ENCODE results near the gene MOAP1. TPM values are rescaled to one million over a fixed set of nuclear protein-coding genes. Genes with fewer than 3 reads are reported as not detected.

Gene MOAP1
- total and polyA plus RNA-seq, 2 of the 8 experiments (the other 6 are each of a cell fraction or from before 2014, with no cell fraction given): 18.3 to 20.1 TPM

DNA sequence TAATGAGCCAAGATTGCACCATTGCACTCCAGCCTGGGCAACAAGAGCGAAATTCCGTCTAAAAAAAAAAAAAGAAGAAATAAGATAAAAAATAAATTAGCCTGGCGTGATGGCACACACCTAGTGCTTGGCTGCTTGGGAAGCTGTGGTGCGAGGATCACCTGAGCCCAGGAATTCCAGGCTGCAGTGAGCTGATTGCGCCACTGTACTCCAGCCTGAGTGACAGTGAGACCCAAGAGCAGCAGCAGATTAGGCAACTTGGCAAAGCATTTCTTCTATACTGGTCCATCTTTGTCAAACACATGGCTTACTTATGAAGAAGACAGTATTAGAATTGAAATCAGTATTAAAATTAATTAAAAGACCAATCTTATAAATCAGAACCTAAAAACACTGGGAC is 15.9 kb upstream of the MOAP1 start:
- WGBS, 2 experiments (ENCODE audit: extremely low coverage in 1 of 2, insufficient coverage in 1 of 2, insufficient read length in 1 of 2, insufficient replicate concordance in 2 of 2, low coverage in 1 of 2, low lambda C conversion rate in 2 of 2, missing lambda C conversion rate in 1 of 2): 79% methylated on average over 5 of the region's 5 CpGs; no CpG with 5 or more reads in 1 of the 2 experiments
- DNase-seq (ENCODE audit: low read depth in 1 of 2, low spot score in 2 of 2): no peak
- H3K79me2 ChIP-seq (ENCODE audit: control insufficient read depth in 1 of 2, insufficient read depth in 2 of 2, low read length in 2 of 2): no peaks in the 10 kb centered on the region
- no peak overlapping the region for H3K27ac ChIP-seq (ENCODE audit: low read depth, low read length)
- H4K20me1 ChIP-seq (replicated peaks in 1 of 2; ENCODE audit: control insufficient read depth in 1 of 2, insufficient read depth in 2 of 2, low read length in 2 of 2): no peaks in the 10 kb centered on the region
- H3K14ac ChIP-seq (ENCODE audit: insufficient read length): no peak overlapping the region
- TF ChIP-seq CEBPB (IDR thresholded peaks at IDR 0.05; ENCODE audit: low read depth, low read length) (peak; percentile 90), TEAD4 (IDR thresholded peaks at IDR 0.05; ENCODE audit: low read depth, low read length) (peak; percentile 70)
- TF ChIP-seq, protein P1, sequence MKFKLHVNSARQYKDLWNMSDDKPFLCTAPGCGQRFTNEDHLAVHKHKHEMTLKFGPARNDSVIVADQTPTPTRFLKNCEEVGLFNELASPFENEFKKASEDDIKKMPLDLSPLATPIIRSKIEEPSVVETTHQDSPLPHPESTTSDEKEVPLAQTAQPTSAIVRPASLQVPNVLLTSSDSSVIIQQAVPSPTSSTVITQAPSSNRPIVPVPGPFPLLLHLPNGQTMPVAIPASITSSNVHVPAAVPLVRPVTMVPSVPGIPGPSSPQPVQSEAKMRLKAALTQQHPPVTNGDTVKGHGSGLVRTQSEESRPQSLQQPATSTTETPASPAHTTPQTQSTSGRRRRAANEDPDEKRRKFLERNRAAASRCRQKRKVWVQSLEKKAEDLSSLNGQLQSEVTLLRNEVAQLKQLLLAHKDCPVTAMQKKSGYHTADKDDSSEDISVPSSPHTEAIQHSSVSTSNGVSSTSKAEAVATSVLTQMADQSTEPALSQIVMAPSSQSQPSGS (IDR thresholded peaks at IDR 0.05; ENCODE audit: low read length): no peak
- POLR2A ChIA-PET (ENCODE audit: partially characterized antibody): no interaction called here
- no peak overlapping the region for H3K23ac ChIP-seq (ENCODE audit: insufficient read length)
- CTCF ChIA-PET (ENCODE audit: partially characterized antibody): interaction anchor here (1.4 kb wide), 1 partner anchor 26 kb away, joined by 4 read pairs; no protein-coding TSS in a partner anchor
- no peak overlapping the region for H2BK15ac ChIP-seq (ENCODE audit: low read length)
- H3K9me3 ChIP-seq (ENCODE audit: insufficient read depth in 2 of 2, low read depth in 1 of 2, low read length in 1 of 2): no peaks in the 10 kb centered on the region
- H2AK5ac ChIP-seq (ENCODE audit: low read depth, low read length): no peak overlapping the region
- no peak overlapping the region for H3K56ac ChIP-seq (replicated peaks; ENCODE audit: insufficient read length, low read depth, low read length)
- H2AFZ ChIP-seq (ENCODE audit: low read length): no peak overlapping the region
- H3K23me2 ChIP-seq (ENCODE audit: low read depth, low read length): no peaks in the 10 kb centered on the region
- no peaks in the 10 kb centered on the region; the same call in 1 of the 2 replicates for H3K79me1 ChIP-seq (ENCODE audit: low read depth, low read length)
- no peak overlapping the region for H4K5ac ChIP-seq (ENCODE audit: insufficient read length, low read depth, low read length)
- H2BK120ac ChIP-seq (replicated peaks; ENCODE audit: low read depth, low read length): no peak overlapping the region
- H3K27me3 ChIP-seq (replicated peaks in 1 of 4; ENCODE audit: control insufficient read depth in 3 of 4, extremely low read depth in 1 of 4, insufficient read depth in 3 of 4, low read length in 3 of 4): no peaks in the 10 kb centered on the region
- no peak overlapping the region for H3K18ac ChIP-seq (ENCODE audit: extremely low read depth, low read length)
- H4K91ac ChIP-seq (replicated peaks; ENCODE audit: insufficient read length, low read length): no peak overlapping the region
- no peak overlapping the region for H3K9ac ChIP-seq (replicated peaks in 1 of 4; ENCODE audit: extremely low read depth in 1 of 4, low read depth in 3 of 4, low read length in 3 of 4)
- H2BK5ac ChIP-seq (ENCODE audit: low read depth, low read length): no peak overlapping the region
- no peak overlapping the region for H2BK12ac ChIP-seq (ENCODE audit: low read depth, low read length)
- H3K4ac ChIP-seq (replicated peaks; ENCODE audit: insufficient read length, low read depth, low read length): no peak overlapping the region
- H4K8ac ChIP-seq (ENCODE audit: extremely low read depth, insufficient read depth, low read length): no peak overlapping the region
- H3K4me3 ChIP-seq (ENCODE audit: extremely low read depth in 1 of 4, insufficient read depth in 2 of 4, low read depth in 3 of 4, low read length in 4 of 4): no peak overlapping the region
- no peak for FAIRE-seq
- no peaks in the 10 kb centered on the region for H3K4me1 ChIP-seq (replicated peaks in 1 of 4; ENCODE audit: control insufficient read depth in 3 of 4, insufficient read depth in 4 of 4, low read length in 3 of 4)
- no peak overlapping the region for H2BK20ac ChIP-seq (ENCODE audit: low read length)
- H3K4me2 ChIP-seq (ENCODE audit: insufficient read depth in 1 of 2, low read depth in 2 of 2, low read length in 2 of 2): no peak overlapping the region
- H3K36me3 ChIP-seq (ENCODE audit: control insufficient read depth in 2 of 4, insufficient read depth in 4 of 4, low read length in 3 of 4): no peaks in the 10 kb centered on the region
